HEK293T (cell line): Measurements from ENCODE around the gene PFN4.

ENCODE experiments used
- CTCF ChIA-PET: fragments of 350-600 bp; formaldehyde crosslinking; extraction: SDS; loops from one replicate; lab custom pipeline; 2021; ENCODE audit warnings: antibody characterized with exemption, inconsistent platforms; lab: Yijun Ruan, JAX
- POLR2A ChIA-PET: fragments of 350-600 bp; formaldehyde crosslinking; extraction: SDS; loops from one replicate; lab custom pipeline; 2020; ENCODE audit warnings: antibody characterized with exemption, inconsistent platforms; lab: Yijun Ruan, JAX
- DNase-seq: peaks from one replicate; pipeline ENCODE4 v3.0.0; 2012; ENCODE audit warnings: mixed read lengths; ENCODE audit errors: extremely low spot score
- ARNT ChIP-seq: fragments of 450-650 bp; IDR thresholded peaks from 2 replicates; pipeline ENCODE4 v1.6.1; 2017; ENCODE audit warnings: mild to moderate bottlenecking
- BHLHE40 ChIP-seq: fragments of 450-650 bp; IDR thresholded peaks from 2 replicates; pipeline ENCODE4 v1.6.1; 2016; ENCODE audit warnings: mild to moderate bottlenecking, moderate library complexity, borderline replicate concordance
- CTBP1 ChIP-seq: fragments of 450-650 bp; IDR thresholded peaks from 2 replicates; pipeline ENCODE4 v1.6.1; 2016; ENCODE audit warnings: borderline replicate concordance
- ELF4 ChIP-seq: fragments of 450-650 bp; IDR thresholded peaks from 2 replicates; pipeline ENCODE4 v1.6.1; 2017; ENCODE audit warnings: antibody characterized with exemption
- FOXA1 ChIP-seq: fragments of 450-650 bp; IDR thresholded peaks from 2 replicates; pipeline ENCODE4 v1.6.1; 2016; ENCODE audit warnings: mild to moderate bottlenecking
- FOXK2 ChIP-seq: fragments of 450-650 bp; IDR thresholded peaks from 2 replicates; pipeline ENCODE4 v1.6.1; 2016; ENCODE audit warnings: mild to moderate bottlenecking
- FOXM1 ChIP-seq: fragments of 450-650 bp; IDR thresholded peaks from 2 replicates; pipeline ENCODE4 v1.6.1; 2017; ENCODE audit warnings: mild to moderate bottlenecking, borderline replicate concordance
- HDGF ChIP-seq: fragments of 450-650 bp; IDR thresholded peaks from 2 replicates; pipeline ENCODE4 v1.6.1; 2017; ENCODE audit warnings: antibody characterized with exemption, borderline replicate concordance
- L3MBTL2 ChIP-seq: fragments of 450-650 bp; conservative IDR thresholded peaks from 2 replicates; pipeline ENCODE4 v1.6.1; 2016; ENCODE audit warnings: mild to moderate bottlenecking
- LEF1 ChIP-seq: fragments of 450-650 bp; IDR thresholded peaks from 2 replicates; pipeline ENCODE4 v1.6.1; 2017; ENCODE audit warnings: mild to moderate bottlenecking, borderline replicate concordance
- NFRKB ChIP-seq: fragments of 450-650 bp; IDR thresholded peaks from 2 replicates; pipeline ENCODE4 v1.6.1; 2016; ENCODE audit warnings: mild to moderate bottlenecking, moderate library complexity
- SP1 ChIP-seq: fragments of 450-650 bp; IDR thresholded peaks from 2 replicates; pipeline ENCODE4 v1.6.1; 2017
- SUZ12 ChIP-seq: fragments of 450-650 bp; IDR thresholded peaks from 2 replicates; pipeline ENCODE4 v1.6.1; 2016; ENCODE audit warnings: mild to moderate bottlenecking
- TARDBP ChIP-seq: fragments of 450-650 bp; IDR thresholded peaks from 2 replicates; pipeline ENCODE4 v1.6.1; 2016
- ZNF384 ChIP-seq: fragments of 450-650 bp; IDR thresholded peaks from 2 replicates; pipeline ENCODE4 v1.6.1; 2016
- TF ChIP-seq, protein P1 (sequence below): fragments of 450-650 bp; IDR thresholded peaks from 2 replicates; pipeline ENCODE4 v1.6.1; 2016

The PFN4 gene

GRCh38 chr2:24123195-24123921 is at the start of gene PFN4, which contains the start of gene FAM228B:
Gene PFN4, minus strand, starts transcription at chr2:24123334. Its CDS starts 799 bp downstream, at chr2:24122535.
Gene FAM228B, plus strand, starts transcription at chr2:24123469. Its CDS starts 893 bp downstream, at chr2:24124362.
- POLR2A ChIA-PET: interaction anchor here (0.7 to 3.5 kb wide), 9 partner anchors 12 to 76 kb away, joined by 3 to 26 read pairs (median 4); partner anchors contain the start of genes SF3B6, TP53I3 and WDCP
- peak; percentile 81 for DNase-seq
- TF ChIP-seq NFRKB (no peak), LEF1 (no peak), FOXM1 (peak; percentile 22; the same call in 1 of the 2 replicates), L3MBTL2 (no peak; the same call in 1 of the 2 replicates), FOXA1 (no peak), SP1 (no peak), ZNF384 (no peak), BHLHE40 (no peak), CTBP1 (no peak), ELF4 (no peak), HDGF (no peak), TARDBP (0 out of 2 replicates have a peak, but pooled peaks have one; percentile 70), ARNT (no peak), FOXK2 (no peak), SUZ12 (no peak)
- TF ChIP-seq, protein P1, sequence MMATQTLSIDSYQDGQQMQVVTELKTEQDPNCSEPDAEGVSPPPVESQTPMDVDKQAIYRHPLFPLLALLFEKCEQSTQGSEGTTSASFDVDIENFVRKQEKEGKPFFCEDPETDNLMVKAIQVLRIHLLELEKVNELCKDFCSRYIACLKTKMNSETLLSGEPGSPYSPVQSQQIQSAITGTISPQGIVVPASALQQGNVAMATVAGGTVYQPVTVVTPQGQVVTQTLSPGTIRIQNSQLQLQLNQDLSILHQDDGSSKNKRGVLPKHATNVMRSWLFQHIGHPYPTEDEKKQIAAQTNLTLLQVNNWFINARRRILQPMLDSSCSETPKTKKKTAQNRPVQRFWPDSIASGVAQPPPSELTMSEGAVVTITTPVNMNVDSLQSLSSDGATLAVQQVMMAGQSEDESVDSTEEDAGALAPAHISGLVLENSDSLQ: peak; percentile 97
- CTCF ChIA-PET: interaction anchor here (0.6 to 0.9 kb wide), 3 partner anchors 14 to 389 kb away, joined by 3 to 4 read pairs (median 3); no protein-coding TSS in a partner anchor

GRCh38 chr2:24169023-24169422 is 45.9 kb upstream of the PFN4 start:
- TF ChIP-seq, protein P1: no peak
- TF ChIP-seq TARDBP (no peak), FOXK2 (no peak), ZNF384 (no peak), ELF4 (no peak), SUZ12 (no peak), FOXM1 (no peak), SP1 (no peak), LEF1 (no peak), FOXA1 (no peak), CTBP1 (no peak), NFRKB (no peak), ARNT (no peak), L3MBTL2 (no peak), HDGF (no peak), BHLHE40 (no peak)
- ChIA-PET POLR2A (no interaction called here), CTCF (interaction anchor here (0.8 kb wide), 1 partner anchor 44 kb away, joined by 3 read pairs; no protein-coding TSS in a partner anchor)

GRCh38 chr2:24164416-24164973 is 41.4 kb upstream of the PFN4 start:
- no peak for TF ChIP-seq L3MBTL2
- no peak for TF ChIP-seq HDGF
- TF ChIP-seq ZNF384: no peak
- no peak for TF ChIP-seq TARDBP
- TF ChIP-seq CTBP1: no peak
- TF ChIP-seq FOXK2: no peak
- TF ChIP-seq LEF1: no peak
- no peak for TF ChIP-seq BHLHE40
- TF ChIP-seq ELF4: no peak
- TF ChIP-seq FOXA1: no peak
- TF ChIP-seq, protein P1: no peak
- TF ChIP-seq SUZ12: no peak
- TF ChIP-seq ARNT: no peak
- TF ChIP-seq NFRKB: no peak
- TF ChIP-seq SP1: no peak
- no peak for TF ChIP-seq FOXM1
- peak; percentile 41 for DNase-seq
- ChIA-PET CTCF (interaction anchor here (0.9 kb wide), 1 partner anchor 457 kb away, joined by 3 read pairs; no protein-coding TSS in a partner anchor), POLR2A (no interaction called here)

More at GRCh38 chr2:24169023-24169422, 45.9 kb upstream of the PFN4 start:
- no peak for DNase-seq

GRCh38 chr2:24163601-24164000 is 40.5 kb upstream of the PFN4 start:
- ChIA-PET POLR2A (no interaction called here), CTCF (no interaction called here)
- no peak for TF ChIP-seq ZNF384
- TF ChIP-seq TARDBP: no peak
- TF ChIP-seq FOXA1: no peak
- no peak for TF ChIP-seq ARNT
- TF ChIP-seq BHLHE40: no peak
- TF ChIP-seq FOXM1: no peak
- no peak for TF ChIP-seq LEF1
- no peak for TF ChIP-seq SP1
- TF ChIP-seq, protein P1: no peak
- TF ChIP-seq CTBP1: no peak
- TF ChIP-seq SUZ12: no peak
- no peak for TF ChIP-seq L3MBTL2
- no peak for TF ChIP-seq NFRKB
- TF ChIP-seq HDGF: no peak
- no peak for TF ChIP-seq ELF4
- no peak for TF ChIP-seq FOXK2
- no peak for DNase-seq
